H1 (cell line): Measurements from ENCODE around the gene MTFR2.

ENCODE experiments used
- ATF3 ChIP-seq: IDR thresholded peaks from 2 replicates; pipeline ENCODE4 v1.6.1; 2011; ENCODE audit warnings: low read depth, mild to moderate bottlenecking, low read length; ENCODE audit not compliant: insufficient read depth
- CEBPB ChIP-seq: IDR thresholded peaks from 2 replicates; pipeline ENCODE4 v1.6.1; 2012; ENCODE audit warnings: low read depth, low read length
- CREB1 ChIP-seq: IDR thresholded peaks from 2 replicates; pipeline ENCODE4 v1.6.1; 2012; ENCODE audit warnings: inconsistent platforms
- CTCF ChIP-seq, 3 experiments: IDR thresholded peaks; 1 replicate in 2 of 3; 2 replicates in 1 of 3; pipeline versions ENCODE4 v1.5.1 to v1.6.1; 2011; ENCODE audit warnings: low read length in 3 of 3, mild to moderate bottlenecking in 3 of 3, inconsistent platforms in 2 of 3, low read depth in 1 of 3, moderate library complexity in 1 of 3; ENCODE audit not compliant: insufficient read depth in 1 of 3; ENCODE audit errors: control extremely low read depth in 1 of 3
- EZH2 ChIP-seq: fragments of 200-600 bp; sonication (generic); IDR thresholded peaks from 2 replicates; pipeline ENCODE4 v1.7.1; 2012; ENCODE audit warnings: low read depth, mild to moderate bottlenecking, moderate library complexity, low read length, inconsistent platforms; ENCODE audit not compliant: severe bottlenecking
- MAX ChIP-seq: IDR thresholded peaks from 2 replicates; pipeline ENCODE4 v1.6.1; 2012; ENCODE audit warnings: inconsistent platforms
- PHF8 ChIP-seq: fragments of 200-600 bp; sonication (generic); conservative IDR thresholded peaks from 2 replicates; pipeline ENCODE4 v1.7.1; 2012; ENCODE audit warnings: low read depth, mild to moderate bottlenecking, inconsistent platforms, low read length, moderate library complexity
- POLR2A ChIP-seq, 2 experiments: IDR thresholded peaks; 1 replicate in 1 of 2; 2 replicates in 1 of 2; pipeline ENCODE4 v1.6.1; 2011; ENCODE audit warnings: low read depth in 2 of 2, low read length in 2 of 2, mild to moderate bottlenecking in 2 of 2; ENCODE audit errors: control extremely low read depth in 1 of 2
- POLR2AphosphoS5 ChIP-seq: IDR thresholded peaks from 2 replicates; pipeline ENCODE4 v1.6.1; 2011; ENCODE audit warnings: low read depth, low read length
- SP1 ChIP-seq: IDR thresholded peaks from 2 replicates; pipeline ENCODE4 v1.6.1; 2011; ENCODE audit warnings: low read depth, low read length
- SP2 ChIP-seq: IDR thresholded peaks from 2 replicates; pipeline ENCODE4 v1.6.1; 2012; ENCODE audit warnings: mild to moderate bottlenecking, low read length, inconsistent platforms
- TAF1 ChIP-seq: IDR thresholded peaks from 2 replicates; pipeline ENCODE4 v1.6.1; 2011; ENCODE audit warnings: mild to moderate bottlenecking, low read depth, low read length
- YY1 ChIP-seq: IDR thresholded peaks from 2 replicates; pipeline ENCODE4 v1.6.1; 2011; ENCODE audit warnings: low read depth, mild to moderate bottlenecking, low read length

- TF ChIP-seq SP1 (no peak), CTCF (IDR thresholded peaks at IDR 0.05; ENCODE audit: control extremely low read depth in 1 of 3, insufficient read depth in 1 of 3, low read depth in 1 of 3, low read length in 3 of 3) (peak in 2 of 3 experiments; percentile 28 to 35; a peak in 2 of 4 replicates), CREB1 (no peak), EZH2 (no peak), TAF1 (no peak), ATF3 (no peak), YY1 (peak; percentile 75; the same call in 1 of the 2 replicates), SP2 (no peak), CEBPB (no peak), PHF8 (no peak), POLR2AphosphoS5 (no peak; the same call in 1 of the 2 replicates), MAX (no peak), POLR2A (IDR thresholded peaks at IDR 0.05; ENCODE audit: control extremely low read depth in 1 of 2, low read depth in 2 of 2, low read length in 2 of 2) (no peak)
Observed at GRCh38 chr6:136288566-136289326, 38.6 kb upstream of the MTFR2 start.
